H1 (cell line): ENCODE data around the gene DUSP23. TPM values are rescaled to one million over a fixed set of nuclear protein-coding genes. Genes with fewer than 3 reads are reported as not detected.

ENCODE experiments used
- CTCF ChIA-PET: fragments of 300-600 bp; sonication (Branson Sonifier 250); formaldehyde crosslinking; loops from one replicate; lab custom pipeline; 2021; ENCODE audit not compliant: partially characterized antibody; lab: Charles Lee
- POLR2A ChIA-PET: fragments of 300-600 bp; sonication (Branson Sonifier 250); formaldehyde crosslinking; loops from one replicate; lab custom pipeline; 2021; ENCODE audit warnings: inconsistent platforms; ENCODE audit not compliant: partially characterized antibody; lab: Charles Lee
- DNase-seq, 2 experiments: peaks; one replicate each; pipeline versions ENCODE4 v3.0.0 to v3.0.0-alpha.2; 2010 to 2022; ENCODE audit warnings: low spot score in 2 of 2, low read depth in 1 of 2, mixed read lengths in 1 of 2
- FAIRE-seq: peaks from 2 replicates; lab custom pipeline; 2011; peaks lifted over from hg19 to GRCh38; lab: Jason Lieb, UNC
- H2AFZ ChIP-seq: 2 replicates; pipeline ENCODE4 v1.8.1; 2012; ENCODE audit warnings: low read length, inconsistent platforms
- H2AK5ac ChIP-seq: 2 replicates; pipeline ENCODE4 v1.6.1; 2013; ENCODE audit warnings: low read depth, low read length
- H2BK120ac ChIP-seq: replicated peaks from 2 replicates; pipeline ENCODE3; 2013; ENCODE audit warnings: low read depth, low read length, inconsistent platforms
- H2BK12ac ChIP-seq: 2 replicates; pipeline ENCODE4 v1.6.1; 2013; ENCODE audit warnings: low read depth, low read length
- H2BK15ac ChIP-seq: 2 replicates; pipeline ENCODE4 v1.6.1; 2013; ENCODE audit warnings: low read length
- H2BK20ac ChIP-seq: 2 replicates; pipeline ENCODE4 v1.6.1; 2013; ENCODE audit warnings: low read length
- H2BK5ac ChIP-seq: 2 replicates; pipeline ENCODE4 v1.6.1; 2013; ENCODE audit warnings: low read depth, low read length
- H3K14ac ChIP-seq: 2 replicates; pipeline ENCODE4 v1.6.1; 2013; ENCODE audit warnings: inconsistent platforms; ENCODE audit not compliant: insufficient read length
- H3K18ac ChIP-seq: 2 replicates; pipeline ENCODE4 v1.6.1; 2013; ENCODE audit warnings: low read length; ENCODE audit errors: extremely low read depth
- H3K23ac ChIP-seq: 2 replicates; pipeline ENCODE4 v1.6.1; 2013; ENCODE audit warnings: inconsistent platforms; ENCODE audit not compliant: insufficient read length
- H3K23me2 ChIP-seq: 2 replicates; pipeline ENCODE4 v1.6.1; 2013; ENCODE audit warnings: low read depth, low read length
- H3K27ac ChIP-seq: 2 replicates; pipeline ENCODE4 v1.6.1; 2011; ENCODE audit warnings: low read depth, low read length, inconsistent platforms
- H3K27me3 ChIP-seq, 4 experiments: replicated peaks in 1 of 4; 1 replicate in 1 of 4; 2 replicates in 3 of 4; pipeline versions ENCODE4 v1.6.1 to v1.8.1; 2011 to 2013; ENCODE audit warnings: low read length in 3 of 4, mild to moderate bottlenecking in 3 of 4, inconsistent platforms in 2 of 4, mixed read lengths in 2 of 4, moderate library complexity in 1 of 4; ENCODE audit not compliant: control insufficient read depth in 3 of 4, insufficient read depth in 3 of 4; ENCODE audit errors: extremely low read depth in 1 of 4
- H3K36me3 ChIP-seq, 4 experiments: 2 replicates each; pipeline versions ENCODE4 v1.6.1 to v1.8.1; 2011 to 2013; ENCODE audit warnings: mild to moderate bottlenecking in 4 of 4, low read length in 3 of 4, moderate library complexity in 2 of 4, control low read depth in 1 of 4, inconsistent platforms in 1 of 4; ENCODE audit not compliant: insufficient read depth in 4 of 4, control insufficient read depth in 2 of 4
- H3K4ac ChIP-seq: replicated peaks from 2 replicates; pipeline ENCODE3; 2013; ENCODE audit warnings: low read length, low read depth, mixed read lengths, inconsistent platforms; ENCODE audit not compliant: insufficient read length
- H3K4me1 ChIP-seq, 4 experiments: replicated peaks in 1 of 4; 1 replicate in 1 of 4; 2 replicates in 3 of 4; pipeline versions ENCODE4 v1.6.1 to v1.8.1; 2011 to 2013; ENCODE audit warnings: low read length in 3 of 4, inconsistent platforms in 2 of 4, mixed read lengths in 1 of 4; ENCODE audit not compliant: insufficient read depth in 4 of 4, control insufficient read depth in 3 of 4
- H3K4me2 ChIP-seq, 2 experiments: 2 replicates each; pipeline versions ENCODE4 v1.6.1 to v1.8.1; 2011 to 2013; ENCODE audit warnings: low read depth in 2 of 2, low read length in 2 of 2, control low read depth in 1 of 2, inconsistent platforms in 1 of 2, mild to moderate bottlenecking in 1 of 2; ENCODE audit not compliant: insufficient read depth in 1 of 2
- H3K4me3 ChIP-seq, 4 experiments: fragments of 200-600, 300-600 bp in 1 of 4; sonication (generic), shearing (Covaris generic), sonication (Bioruptor Twin) in 1 of 4; 2 replicates each; pipeline versions ENCODE4 v1.5.1 to v1.8.1; 2011 to 2016; ENCODE audit warnings: low read length in 4 of 4, low read depth in 3 of 4, control low read depth in 2 of 4, inconsistent platforms in 2 of 4, mild to moderate bottlenecking in 2 of 4, mixed read lengths in 1 of 4, moderate library complexity in 1 of 4; ENCODE audit not compliant: insufficient read depth in 2 of 4; ENCODE audit errors: extremely low read depth in 1 of 4
- H3K56ac ChIP-seq: replicated peaks from 2 replicates; pipeline ENCODE3; 2013; ENCODE audit warnings: low read depth, mild to moderate bottlenecking, mixed read lengths, low read length, inconsistent platforms; ENCODE audit not compliant: insufficient read length
- H3K79me1 ChIP-seq: 2 replicates; pipeline ENCODE4 v1.6.1; 2013; ENCODE audit warnings: low read depth, low read length, control low read depth
- H3K79me2 ChIP-seq, 2 experiments: 2 replicates each; pipeline versions ENCODE4 v1.6.1 to v1.8.1; 2012 to 2013; ENCODE audit warnings: low read length in 2 of 2, mild to moderate bottlenecking in 2 of 2, inconsistent platforms in 1 of 2; ENCODE audit not compliant: insufficient read depth in 2 of 2, control insufficient read depth in 1 of 2
- H3K9ac ChIP-seq, 4 experiments: replicated peaks in 1 of 4; 1 replicate in 1 of 4; 2 replicates in 3 of 4; pipeline versions ENCODE4 v1.6.1 to v1.8.1; 2011 to 2013; ENCODE audit warnings: low read depth in 3 of 4, low read length in 3 of 4, control low read depth in 2 of 4, mild to moderate bottlenecking in 2 of 4, moderate library complexity in 2 of 4, inconsistent platforms in 1 of 4; ENCODE audit errors: extremely low read depth in 1 of 4
- H3K9me3 ChIP-seq, 2 experiments: 2 replicates each; pipeline versions ENCODE4 v1.6.1 to v1.8.1; 2012 to 2013; ENCODE audit warnings: mild to moderate bottlenecking in 2 of 2, moderate library complexity in 2 of 2, control low read depth in 1 of 2, inconsistent platforms in 1 of 2, low read depth in 1 of 2, low read length in 1 of 2, mixed read lengths in 1 of 2; ENCODE audit not compliant: insufficient read depth in 2 of 2
- H4K20me1 ChIP-seq, 2 experiments: replicated peaks in 1 of 2; 2 replicates each; pipeline versions ENCODE3 to v1.8.1; 2011 to 2013; ENCODE audit warnings: inconsistent platforms in 2 of 2, low read length in 2 of 2, mild to moderate bottlenecking in 1 of 2; ENCODE audit not compliant: insufficient read depth in 2 of 2, control insufficient read depth in 1 of 2
- H4K5ac ChIP-seq: 2 replicates; pipeline ENCODE4 v1.6.1; 2013; ENCODE audit warnings: low read length, low read depth, mixed read lengths, inconsistent platforms; ENCODE audit not compliant: insufficient read length
- H4K8ac ChIP-seq: 2 replicates; pipeline ENCODE4 v1.8.0; 2013; ENCODE audit warnings: mild to moderate bottlenecking, moderate library complexity, low read length, inconsistent platforms; ENCODE audit not compliant: insufficient read depth; ENCODE audit errors: extremely low read depth
- H4K91ac ChIP-seq: replicated peaks from 2 replicates; pipeline ENCODE3; 2013; ENCODE audit warnings: low read length, mixed read lengths, inconsistent platforms; ENCODE audit not compliant: insufficient read length
- BRCA1 ChIP-seq: IDR thresholded peaks from 2 replicates; pipeline ENCODE4 v1.6.1; 2012; ENCODE audit warnings: low read depth, low read length, improper control_type of control experiment
- GABPA ChIP-seq: IDR thresholded peaks from 2 replicates; pipeline ENCODE4 v1.6.1; 2011; ENCODE audit warnings: mild to moderate bottlenecking, low read length, moderate library complexity, borderline replicate concordance; ENCODE audit not compliant: insufficient read depth
- HDAC6 ChIP-seq: IDR thresholded peaks from one replicate; pipeline ENCODE4 v1.7.1; 2012; ENCODE audit warnings: low read depth, mild to moderate bottlenecking, inconsistent platforms, low read length, moderate library complexity
- POLR2A ChIP-seq, 2 experiments: IDR thresholded peaks; 1 replicate in 1 of 2; 2 replicates in 1 of 2; pipeline ENCODE4 v1.6.1; 2011; ENCODE audit warnings: low read depth in 2 of 2, low read length in 2 of 2, mild to moderate bottlenecking in 2 of 2; ENCODE audit errors: control extremely low read depth in 1 of 2
- POU5F1 ChIP-seq: IDR thresholded peaks from 2 replicates; pipeline ENCODE4 v1.6.1; 2011; ENCODE audit warnings: low read depth, mild to moderate bottlenecking, low read length, moderate library complexity
- TEAD4 ChIP-seq: IDR thresholded peaks from 2 replicates; pipeline ENCODE4 v1.6.1; 2012; ENCODE audit warnings: low read depth, low read length, inconsistent platforms, mixed read lengths
- WGBS, 2 experiments: shearing (Covaris generic) in 1 of 2; methylation state at CpG; one replicate each; pipeline versions ENCODE4 v1.1.6 to v1.1.7; 2013 to 2015; ENCODE audit warnings: low lambda C conversion rate in 2 of 2, mixed read lengths in 2 of 2, inconsistent platforms in 1 of 2, low coverage in 1 of 2, missing lambda C conversion rate in 1 of 2; ENCODE audit not compliant: insufficient replicate concordance in 2 of 2, insufficient coverage in 1 of 2, insufficient read length in 1 of 2; ENCODE audit errors: extremely low coverage in 1 of 2, missing lambda C conversion rate in 1 of 2; 5-methylcytosine and 5-hydroxymethylcytosine counted together
- polyA plus RNA-seq, 7 experiments: library from polyadenylated mRNA; depleted of rRNA in 3 of 7; stranded (reverse) in 5 of 7; unstranded in 2 of 7; fragments of >200 nt in 5 of 7; fragments of 200-250 nt in 2 of 7; gene quantifications; 1 replicate in 5 of 7; 2 replicates in 1 of 7; 4 replicates in 1 of 7; pipeline versions ENCODE4 v1.2.1 to v1.2.3, GENCODE V29; 2011 to 2013; ENCODE audit warnings: missing spikeins in 2 of 7, mixed read lengths in 2 of 7
- total RNA-seq: library from RNA; stranded (reverse); fragmentation: NEBNext Ultra II Directional; extraction: Animal tissue kit (Norgen Biotek cat#: 25700); gene quantifications from 2 replicates; pipeline ENCODE4 v1.2.1, GENCODE V29; 2021

Gene DUSP23
- total and polyA plus RNA-seq, 2 of the 8 experiments (the other 6 are each of a cell fraction or from before 2014, with no cell fraction given), result 45.8 to 80.1 TPM

DNA sequence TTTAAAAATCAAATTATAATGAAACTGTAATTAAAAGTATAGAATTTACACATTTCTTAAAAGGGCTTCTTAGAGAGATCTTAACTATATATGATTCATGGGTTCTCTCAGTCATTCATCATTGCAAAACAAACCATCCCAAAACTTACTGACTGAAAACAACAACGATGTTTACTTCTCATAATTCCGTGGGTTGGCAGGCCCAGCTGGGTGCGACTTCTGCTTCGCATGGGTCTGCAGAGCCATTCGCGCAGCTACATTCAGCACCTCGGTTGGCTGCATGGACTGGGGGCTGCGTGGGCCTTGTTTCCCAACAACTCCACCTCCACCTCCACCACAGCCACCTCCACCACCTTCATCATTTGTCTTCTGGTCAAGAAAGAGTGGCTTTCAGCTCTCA, 50.0 kb downstream of the DUSP23 start:
- TF ChIP-seq GABPA (no peak), POU5F1 (no peak), BRCA1 (no peak), TEAD4 (no peak), POLR2A (IDR thresholded peaks at IDR 0.05; ENCODE audit: control extremely low read depth in 1 of 2, low read depth in 2 of 2, low read length in 2 of 2) (no peak), HDAC6 (no peak)
- H2BK12ac ChIP-seq, result no peak overlapping the region
- no peak overlapping the region for H3K4me2 ChIP-seq
- no peak overlapping the region for H3K14ac ChIP-seq
- no peak overlapping the region for H2AK5ac ChIP-seq
- ChIA-PET CTCF (interaction anchor here (0.9 to 11.2 kb wide), 17 partner anchors 9 to 177 kb away, joined by 3 to 175 read pairs (median 6); partner anchors contain the start of genes DUSP23 and FCRL6), POLR2A (no interaction called here)
- H2AFZ ChIP-seq, result no peak overlapping the region
- peaks cover 0 to 4% (median 2%) of the 10 kb centered on the region in 4 experiments; a peak in 1 of 7 replicates for H3K4me1 ChIP-seq
- H4K8ac ChIP-seq, result no peak overlapping the region; the same call in 1 of the 2 replicates
- H4K20me1 ChIP-seq, result no peaks in the 10 kb centered on the region
- no peak overlapping the region for H4K91ac ChIP-seq
- H3K4ac ChIP-seq, result no peak overlapping the region
- H3K9ac ChIP-seq, result no peak overlapping the region
- no peak overlapping the region for H2BK5ac ChIP-seq
- DNase-seq (no peak), FAIRE-seq (no peak)
- H3K4me3 ChIP-seq, result no peak overlapping the region
- no peaks in the 10 kb centered on the region for H3K36me3 ChIP-seq
- H3K56ac ChIP-seq, result no peak overlapping the region
- no peak overlapping the region for H3K27ac ChIP-seq
- no peaks in the 10 kb centered on the region for H3K79me1 ChIP-seq
- H4K5ac ChIP-seq, result no peak overlapping the region
- no peaks in the 10 kb centered on the region for H3K9me3 ChIP-seq
- peaks cover 0 to 15% (median 3%) of the 10 kb centered on the region in 4 experiments; a peak in 6 of 7 replicates for H3K27me3 ChIP-seq
- no peaks in the 10 kb centered on the region for H3K79me2 ChIP-seq
- H2BK20ac ChIP-seq, result no peak overlapping the region
- WGBS, 2 experiments, result 92% methylated on average over 8 of the region's 8 CpGs; no CpG with 5 or more reads in 1 of the 2 experiments
- H3K18ac ChIP-seq, result no peak overlapping the region
- no peak overlapping the region for H3K23ac ChIP-seq
- no peak overlapping the region for H2BK120ac ChIP-seq
- H3K23me2 ChIP-seq, result no peaks in the 10 kb centered on the region
- H2BK15ac ChIP-seq, result no peak overlapping the region
